ENCODE data around the gene WDR90. TPM values are rescaled to one million over a fixed set of nuclear protein-coding genes. Genes with fewer than 3 reads are reported as not detected.

Gene WDR90
- total RNA-seq, 2 donors from 2014 or later, result 22.7 to 39.4 TPM

DNA sequence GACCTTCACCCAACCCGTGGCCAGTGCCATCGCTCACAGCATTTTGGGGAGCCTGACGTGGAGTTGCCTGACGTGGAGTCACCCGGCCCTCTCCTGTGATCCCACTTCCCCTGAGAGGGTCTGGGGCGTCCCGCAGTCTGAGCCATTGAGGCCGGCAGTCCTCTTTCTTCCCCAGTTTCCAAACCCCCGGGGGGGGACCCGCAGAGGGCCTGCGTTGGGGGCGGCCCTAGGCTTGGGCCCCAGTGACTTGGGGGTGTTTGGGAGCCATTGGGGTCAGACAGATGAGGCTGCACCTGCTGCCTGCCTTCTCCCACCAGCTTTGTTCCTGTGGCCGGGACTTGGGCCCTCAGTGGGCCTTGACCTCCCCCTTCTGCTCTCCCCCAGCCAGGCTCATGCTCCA is 20.5 kb downstream of the WDR90 start:
- Histone ChIP-seq H3K4me1 (ENCODE audit: control insufficient read depth in 1 of 2, low read depth in 2 of 2) (peaks cover 7 to 19% of the 10 kb centered on the region in 2 donors), H3K27ac (no peak overlapping the region), H3K36me3 (peaks cover 35% of the 10 kb centered on the region), H3K9me3 (no peaks in the 10 kb centered on the region), H3K27me3 (replicated peaks; ENCODE audit: insufficient read depth) (no peaks in the 10 kb centered on the region), H3K4me3 (no peak overlapping the region)
- TF ChIP-seq, protein P1, sequence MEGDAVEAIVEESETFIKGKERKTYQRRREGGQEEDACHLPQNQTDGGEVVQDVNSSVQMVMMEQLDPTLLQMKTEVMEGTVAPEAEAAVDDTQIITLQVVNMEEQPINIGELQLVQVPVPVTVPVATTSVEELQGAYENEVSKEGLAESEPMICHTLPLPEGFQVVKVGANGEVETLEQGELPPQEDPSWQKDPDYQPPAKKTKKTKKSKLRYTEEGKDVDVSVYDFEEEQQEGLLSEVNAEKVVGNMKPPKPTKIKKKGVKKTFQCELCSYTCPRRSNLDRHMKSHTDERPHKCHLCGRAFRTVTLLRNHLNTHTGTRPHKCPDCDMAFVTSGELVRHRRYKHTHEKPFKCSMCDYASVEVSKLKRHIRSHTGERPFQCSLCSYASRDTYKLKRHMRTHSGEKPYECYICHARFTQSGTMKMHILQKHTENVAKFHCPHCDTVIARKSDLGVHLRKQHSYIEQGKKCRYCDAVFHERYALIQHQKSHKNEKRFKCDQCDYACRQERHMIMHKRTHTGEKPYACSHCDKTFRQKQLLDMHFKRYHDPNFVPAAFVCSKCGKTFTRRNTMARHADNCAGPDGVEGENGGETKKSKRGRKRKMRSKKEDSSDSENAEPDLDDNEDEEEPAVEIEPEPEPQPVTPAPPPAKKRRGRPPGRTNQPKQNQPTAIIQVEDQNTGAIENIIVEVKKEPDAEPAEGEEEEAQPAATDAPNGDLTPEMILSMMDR (IDR thresholded peaks at IDR 0.05), result no peak
- no peak for ATAC-seq (ENCODE audit: insufficient number of reproducible peaks, low FRiP score, low read depth)
- no peak for DNase-seq (ENCODE audit: low spot score)

DNA sequence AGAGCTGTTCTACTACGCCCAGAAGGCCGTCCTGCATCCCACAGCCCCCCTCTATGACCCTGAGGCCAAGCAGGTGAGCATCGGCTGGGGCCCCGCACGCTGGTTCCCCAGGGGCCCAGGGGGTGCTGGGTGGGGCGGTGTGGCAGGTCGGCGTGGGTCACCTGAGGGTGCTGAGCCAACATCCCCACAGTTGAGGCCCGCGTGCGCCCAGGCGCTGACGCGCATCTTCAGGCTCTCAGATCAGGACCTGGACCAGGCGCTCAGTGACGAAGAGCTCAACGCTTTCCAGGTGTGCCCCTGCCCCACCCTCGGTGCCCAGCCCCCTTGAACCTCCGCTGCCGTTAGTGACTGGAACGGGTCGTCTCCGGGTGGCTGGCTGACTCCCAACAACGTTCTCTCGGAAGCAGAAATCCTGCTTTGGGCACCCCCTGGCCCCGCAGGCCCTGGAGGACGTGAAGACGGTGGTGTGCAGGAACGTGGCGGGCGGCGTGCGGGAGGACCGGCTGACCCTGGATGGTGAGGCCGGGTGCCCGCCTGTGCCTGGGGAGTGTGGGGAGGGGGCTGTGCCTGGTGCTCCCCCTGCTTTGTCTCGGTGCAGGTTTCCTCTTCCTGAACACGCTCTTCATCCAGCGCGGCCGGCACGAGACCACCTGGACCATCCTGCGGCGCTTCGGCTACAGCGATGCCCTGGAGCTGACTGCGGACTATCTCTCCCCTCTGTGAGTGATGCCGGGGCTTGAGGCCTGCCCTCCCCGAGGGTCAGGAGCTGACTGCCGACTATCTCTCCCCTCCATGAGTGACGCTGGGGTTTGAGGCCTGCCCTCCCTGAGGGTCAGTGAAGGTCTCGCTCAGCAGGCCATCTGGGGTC is 21.6 kb downstream of the WDR90 start:
- no peak for DNase-seq (ENCODE audit: low spot score)
- no peaks in the 10 kb centered on the region for H3K9me3 ChIP-seq
- no peak overlapping the region for H3K27ac ChIP-seq
- no peak for ATAC-seq (ENCODE audit: insufficient number of reproducible peaks, low FRiP score, low read depth)
- TF ChIP-seq, protein P1 (IDR thresholded peaks at IDR 0.05), result no peak
- peaks cover 35% of the 10 kb centered on the region for H3K36me3 ChIP-seq
- no peak overlapping the region for H3K4me3 ChIP-seq
- peaks cover 12 to 27% of the 10 kb centered on the region in 2 donors for H3K4me1 ChIP-seq (ENCODE audit: control insufficient read depth in 1 of 2, low read depth in 2 of 2)
- H3K27me3 ChIP-seq (replicated peaks; ENCODE audit: insufficient read depth), result no peaks in the 10 kb centered on the region

DNA sequence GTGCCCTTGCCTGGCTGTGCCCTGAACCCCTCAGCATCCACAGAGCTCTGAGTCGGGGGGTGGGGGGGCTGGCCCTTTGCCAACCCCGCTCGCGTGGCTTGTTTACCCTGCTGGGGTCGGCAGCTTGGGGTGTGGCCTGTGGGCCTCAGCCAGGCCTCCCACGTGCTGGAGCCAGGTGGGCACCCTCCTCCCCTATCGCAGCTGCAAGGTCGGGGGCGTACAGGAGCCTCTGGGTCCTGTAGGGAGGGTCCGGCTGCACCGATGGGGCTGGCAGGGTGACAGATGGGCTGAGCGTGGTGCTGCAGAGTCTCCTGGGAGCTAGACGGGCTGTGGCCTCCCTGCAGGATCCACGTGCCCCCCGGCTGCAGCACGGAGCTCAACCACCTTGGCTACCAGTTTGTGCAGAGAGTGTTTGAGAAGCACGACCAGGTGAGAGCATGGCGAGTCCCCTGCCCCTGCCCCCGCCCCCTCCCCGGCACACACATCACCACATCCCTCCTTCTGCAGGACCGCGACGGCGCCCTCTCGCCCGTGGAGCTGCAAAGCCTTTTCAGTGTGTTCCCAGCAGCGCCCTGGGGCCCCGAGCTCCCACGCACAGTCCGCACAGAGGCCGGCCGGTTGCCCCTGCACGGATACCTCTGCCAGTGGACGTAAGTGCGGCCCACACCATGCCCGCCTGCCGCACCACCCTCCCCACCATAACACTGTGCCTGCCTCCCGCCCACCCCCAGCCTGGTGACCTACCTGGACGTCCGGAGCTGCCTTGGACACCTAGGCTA is 22.4 kb downstream of the WDR90 start:
- Histone ChIP-seq H3K9me3 (no peaks in the 10 kb centered on the region), H3K27ac (no peak overlapping the region), H3K4me3 (no peak overlapping the region), H3K4me1 (ENCODE audit: control insufficient read depth in 1 of 2, low read depth in 2 of 2) (peaks cover 12 to 32% of the 10 kb centered on the region in 2 donors), H3K36me3 (peaks cover 35% of the 10 kb centered on the region), H3K27me3 (replicated peaks; ENCODE audit: insufficient read depth) (no peaks in the 10 kb centered on the region)
- DNase-seq (ENCODE audit: low spot score) (no peak), ATAC-seq (ENCODE audit: insufficient number of reproducible peaks, low FRiP score, low read depth) (no peak)
- TF ChIP-seq, protein P1 (IDR thresholded peaks at IDR 0.05), result no peak

DNA sequence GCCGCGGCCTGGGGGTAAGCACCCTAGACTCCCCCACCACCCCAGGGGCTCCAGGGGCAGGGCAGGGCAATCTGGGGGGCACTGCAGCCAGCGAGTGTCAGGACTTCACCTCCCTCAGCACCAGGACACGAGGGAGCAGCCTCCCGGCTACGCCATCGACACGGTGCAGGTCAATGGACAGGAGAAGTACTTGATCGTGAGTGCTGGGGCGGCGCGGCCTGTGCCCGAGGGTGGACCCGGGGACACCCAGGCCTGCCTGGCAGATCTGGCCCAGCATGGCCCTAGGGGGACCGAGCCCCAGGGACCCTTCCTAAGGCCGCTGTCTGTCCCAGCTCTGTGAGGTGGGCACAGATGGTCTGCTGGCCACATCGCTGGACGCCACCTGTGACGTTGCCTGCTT is 23.2 kb downstream of the WDR90 start:
- ATAC-seq (ENCODE audit: insufficient number of reproducible peaks, low FRiP score, low read depth), result no peak
- Histone ChIP-seq H3K9me3 (no peaks in the 10 kb centered on the region), H3K36me3 (peaks cover 35% of the 10 kb centered on the region), H3K27me3 (replicated peaks; ENCODE audit: insufficient read depth) (no peaks in the 10 kb centered on the region), H3K27ac (no peak overlapping the region), H3K4me3 (no peak overlapping the region), H3K4me1 (ENCODE audit: control insufficient read depth in 1 of 2, low read depth in 2 of 2) (peaks cover 12 to 30% of the 10 kb centered on the region in 2 donors)
- TF ChIP-seq, protein P1 (IDR thresholded peaks at IDR 0.05), result no peak
- DNase-seq (ENCODE audit: low spot score), result no peak

DNA sequence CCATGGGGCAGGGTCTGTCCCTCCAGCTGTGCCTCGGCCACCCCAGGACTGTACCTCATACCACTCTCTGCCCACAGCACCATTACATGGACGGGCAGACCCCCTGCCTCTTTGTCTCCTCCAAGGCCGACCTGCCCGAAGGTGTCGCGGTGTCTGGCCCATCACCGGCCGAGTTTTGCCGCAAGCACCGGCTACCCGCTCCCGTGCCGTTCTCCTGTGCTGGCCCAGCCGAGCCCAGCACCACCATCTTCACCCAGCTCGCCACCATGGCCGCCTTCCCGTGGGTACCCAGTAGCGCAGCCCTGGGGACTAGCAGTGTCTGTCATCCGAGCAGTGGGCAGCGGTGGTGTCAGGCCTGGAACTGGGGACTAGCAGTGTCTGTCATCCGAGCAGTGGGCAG is 23.7 kb downstream of the WDR90 start:
- no peak for DNase-seq (ENCODE audit: low spot score)
- TF ChIP-seq, protein P1 (IDR thresholded peaks at IDR 0.05), result no peak
- no peak for ATAC-seq (ENCODE audit: insufficient number of reproducible peaks, low FRiP score, low read depth)
- Histone ChIP-seq H3K27ac (no peak overlapping the region), H3K4me1 (ENCODE audit: control insufficient read depth in 1 of 2, low read depth in 2 of 2) (peaks cover 12 to 27% of the 10 kb centered on the region in 2 donors), H3K4me3 (no peak overlapping the region), H3K9me3 (no peaks in the 10 kb centered on the region), H3K27me3 (replicated peaks; ENCODE audit: insufficient read depth) (no peaks in the 10 kb centered on the region), H3K36me3 (peaks cover 35% of the 10 kb centered on the region)
